Mucosa of rectum (tissue), 2 donors: ENCODE measurements around the gene ABI3.

Experiments used
- H3K27ac ChIP-seq, 2 donors: one replicate each; pipeline ENCODE4 v1.7.0; 2013; ENCODE audit warnings: inconsistent platforms in 2 of 2, low read depth in 2 of 2, low read length in 2 of 2
- H3K27me3 ChIP-seq, 2 donors: one replicate each; pipeline ENCODE4 v1.7.0; 2013; ENCODE audit warnings: low read length in 2 of 2; ENCODE audit not compliant: control insufficient read depth in 2 of 2, insufficient read depth in 2 of 2
- H3K36me3 ChIP-seq, 2 donors: one replicate each; pipeline ENCODE4 v1.7.0; 2013; ENCODE audit warnings: low read length in 2 of 2; ENCODE audit not compliant: control insufficient read depth in 2 of 2, insufficient read depth in 2 of 2
- H3K4me1 ChIP-seq, 2 donors: one replicate each; pipeline ENCODE4 v1.7.0; 2013; ENCODE audit warnings: low read length in 2 of 2, mild to moderate bottlenecking in 1 of 2; ENCODE audit not compliant: control insufficient read depth in 2 of 2, insufficient read depth in 2 of 2
- H3K4me3 ChIP-seq, 2 donors: one replicate each; pipeline ENCODE4 v1.7.0; 2013; ENCODE audit warnings: low read length in 2 of 2
- H3K9ac ChIP-seq, 2 donors: one replicate each; pipeline ENCODE4 v1.7.0; 2013; ENCODE audit warnings: low read length in 2 of 2, low read depth in 1 of 2, mild to moderate bottlenecking in 1 of 2
- H3K9me3 ChIP-seq, 2 donors: one replicate each; pipeline ENCODE4 v1.7.0; 2013; ENCODE audit warnings: low read length in 2 of 2; ENCODE audit not compliant: control insufficient read depth in 2 of 2
- donor health status: healthy.
- donor health status: Normal muscosa, but diverticular disease.

The ABI3 gene

GRCh38 chr17:49231563-49231894, 21.0 kb downstream of the ABI3 start:
- no peaks in the 10 kb centered on the region for H3K9me3 ChIP-seq
- no peak overlapping the region for H3K9ac ChIP-seq
- peak overlapping the region; percentile 74 to 82 for H3K4me3 ChIP-seq
- peaks cover 17 to 24% of the 10 kb centered on the region in 2 donors for H3K27me3 ChIP-seq
- no peak overlapping the region for H3K27ac ChIP-seq
- peaks cover 9 to 11% of the 10 kb centered on the region in 2 donors for H3K4me1 ChIP-seq
- H3K36me3 ChIP-seq: no peaks in the 10 kb centered on the region

GRCh38 chr17:49234509-49235080, 24.1 kb downstream of the ABI3 start:
- peaks cover 7 to 11% of the 10 kb centered on the region in 2 donors for H3K4me1 ChIP-seq
- H3K4me3 ChIP-seq: no peak overlapping the region
- H3K9me3 ChIP-seq: no peaks in the 10 kb centered on the region
- H3K36me3 ChIP-seq: no peaks in the 10 kb centered on the region
- H3K9ac ChIP-seq: no peak overlapping the region
- no peak overlapping the region for H3K27ac ChIP-seq
- peaks cover 2 to 10% of the 10 kb centered on the region in 2 donors for H3K27me3 ChIP-seq

- Histone ChIP-seq H3K4me1 (peaks cover 3% of the 10 kb centered on the region in 2 donors), H3K27ac (no peak overlapping the region), H3K9me3 (no peaks in the 10 kb centered on the region), H3K27me3 (peaks cover 0 to 3% of the 10 kb centered on the region in 2 donors), H3K4me3 (no peak overlapping the region), H3K9ac (no peak overlapping the region), H3K36me3 (no peaks in the 10 kb centered on the region)
These were observed 25.4 kb downstream of the ABI3 start for GRCh38 chr17:49235896-49236295.

- H3K4me3 ChIP-seq: no peak overlapping the region
These were observed 29.5 kb downstream of the ABI3 start for GRCh38 chr17:49239963-49240362.

GRCh38 chr17:49240619-49241018, 30.1 kb downstream of the ABI3 start:
- Histone ChIP-seq H3K9ac (no peak overlapping the region), H3K4me3 (no peak overlapping the region), H3K27me3 (no peaks in the 10 kb centered on the region), H3K9me3 (no peaks in the 10 kb centered on the region), H3K4me1 (no peaks in the 10 kb centered on the region), H3K27ac (no peak overlapping the region), H3K36me3 (no peaks in the 10 kb centered on the region)

More at GRCh38 chr17:49239963-49240362, 29.5 kb downstream of the ABI3 start:
- no peak overlapping the region for H3K9ac ChIP-seq
- H3K36me3 ChIP-seq: no peaks in the 10 kb centered on the region
- H3K4me1 ChIP-seq: no peaks in the 10 kb centered on the region
- no peak overlapping the region for H3K27ac ChIP-seq
- no peaks in the 10 kb centered on the region for H3K27me3 ChIP-seq
- no peaks in the 10 kb centered on the region for H3K9me3 ChIP-seq

- Histone ChIP-seq H3K27ac (no peak overlapping the region), H3K27me3 (no peaks in the 10 kb centered on the region), H3K36me3 (no peaks in the 10 kb centered on the region), H3K9ac (no peak overlapping the region), H3K4me1 (no peaks in the 10 kb centered on the region), H3K9me3 (no peaks in the 10 kb centered on the region), H3K4me3 (no peak overlapping the region)
These were observed 30.5 kb downstream of the ABI3 start for GRCh38 chr17:49241040-49241439.

- no peaks in the 10 kb centered on the region for H3K9me3 ChIP-seq
- no peak overlapping the region for H3K4me3 ChIP-seq
- H3K9ac ChIP-seq: no peak overlapping the region
- H3K27me3 ChIP-seq: no peaks in the 10 kb centered on the region
- no peaks in the 10 kb centered on the region for H3K36me3 ChIP-seq
- H3K4me1 ChIP-seq: no peaks in the 10 kb centered on the region
- no peak overlapping the region for H3K27ac ChIP-seq
These were observed 31.3 kb downstream of the ABI3 start for GRCh38 chr17:49241692-49242397.

- H3K36me3 ChIP-seq: no peaks in the 10 kb centered on the region
- no peak overlapping the region for H3K27ac ChIP-seq
- H3K9me3 ChIP-seq: no peaks in the 10 kb centered on the region
- no peaks in the 10 kb centered on the region for H3K27me3 ChIP-seq
- H3K4me3 ChIP-seq: no peak overlapping the region
- H3K4me1 ChIP-seq: no peaks in the 10 kb centered on the region
- H3K9ac ChIP-seq: no peak overlapping the region
These were observed 32.3 kb downstream of the ABI3 start for GRCh38 chr17:49242813-49243212.

GRCh38 chr17:49244839-49245238, 34.3 kb downstream of the ABI3 start:
- H3K36me3 ChIP-seq: no peaks in the 10 kb centered on the region
- H3K9ac ChIP-seq: no peak overlapping the region
- H3K27ac ChIP-seq: no peak overlapping the region
- no peaks in the 10 kb centered on the region for H3K9me3 ChIP-seq
- peaks cover under 1 to 2% of the 10 kb centered on the region in 2 donors for H3K27me3 ChIP-seq
- H3K4me1 ChIP-seq: no peaks in the 10 kb centered on the region
- no peak overlapping the region for H3K4me3 ChIP-seq

GRCh38 chr17:49247944-49248343, 37.4 kb downstream of the ABI3 start:
- H3K4me1 ChIP-seq: no peaks in the 10 kb centered on the region
- peaks cover 3 to 4% of the 10 kb centered on the region in 2 donors for H3K27me3 ChIP-seq
- H3K27ac ChIP-seq: no peak overlapping the region
- no peaks in the 10 kb centered on the region for H3K36me3 ChIP-seq
- no peak overlapping the region for H3K4me3 ChIP-seq
- no peaks in the 10 kb centered on the region for H3K9me3 ChIP-seq
- no peak overlapping the region for H3K9ac ChIP-seq
